ENCODE data around the gene MVB12B. TPM values are rescaled to one million over a fixed set of nuclear protein-coding genes. Genes with fewer than 3 reads are reported as not detected.

MVB12B gene
- total RNA-seq, 1 donor from 2014 or later = 8.8 TPM

GRCh38 chr9:126420643-126421564 lies 94.3 kb downstream of the MVB12B start:
- DNase-seq (ENCODE audit: low spot score) (no peak), ATAC-seq (no peak)

GRCh38 chr9:126421567-126422428 lies 95.2 kb downstream of the MVB12B start:
- ATAC-seq (no peak), DNase-seq (ENCODE audit: low spot score) (no peak)

- DNase-seq (ENCODE audit: low spot score) (no peak), ATAC-seq (no peak)
These were observed 96.7 kb downstream of the MVB12B start for GRCh38 chr9:126423142-126423915.

- no peak for ATAC-seq
- no peak for DNase-seq (ENCODE audit: low spot score)
These were observed 97.2 kb downstream of the MVB12B start for GRCh38 chr9:126423916-126424185.

GRCh38 chr9:126424511-126424910 lies 97.9 kb downstream of the MVB12B start:
- no peak for ATAC-seq

GRCh38 chr9:126428534-126429175 lies 102.0 kb downstream of the MVB12B start:
- ATAC-seq (no peak), DNase-seq (ENCODE audit: low spot score) (no peak)

More at GRCh38 chr9:126424511-126424910, 97.9 kb downstream of the MVB12B start:
- no peak for DNase-seq (ENCODE audit: low spot score)

GRCh38 chr9:126429190-126429589 lies 102.6 kb downstream of the MVB12B start:
- DNase-seq (ENCODE audit: low spot score) (no peak), ATAC-seq (no peak)

GRCh38 chr9:126430124-126430523 lies 103.5 kb downstream of the MVB12B start:
- ATAC-seq = no peak
- DNase-seq (ENCODE audit: low spot score) = no peak

- no peak for ATAC-seq
- DNase-seq (ENCODE audit: low spot score) = no peak
These were observed 104.6 kb downstream of the MVB12B start for GRCh38 chr9:126431077-126431742.

GRCh38 chr9:126432659-126433058 lies 106.0 kb downstream of the MVB12B start:
- ATAC-seq (no peak), DNase-seq (ENCODE audit: low spot score) (no peak)

GRCh38 chr9:126435105-126435504 lies 108.5 kb downstream of the MVB12B start:
- no peak for DNase-seq (ENCODE audit: low spot score)
- ATAC-seq = no peak

- no peak for ATAC-seq
- DNase-seq (ENCODE audit: low spot score) = no peak
These were observed 109.0 kb downstream of the MVB12B start for GRCh38 chr9:126435626-126436025.

- no peak for DNase-seq (ENCODE audit: low spot score)
- ATAC-seq = no peak
These were observed 110.1 kb downstream of the MVB12B start for GRCh38 chr9:126436545-126437267.

- no peak for DNase-seq (ENCODE audit: low spot score)
- no peak for ATAC-seq
These were observed 110.6 kb downstream of the MVB12B start for GRCh38 chr9:126437268-126437666.

GRCh38 chr9:126437701-126438100 lies 111.1 kb downstream of the MVB12B start:
- DNase-seq (ENCODE audit: low spot score) (no peak), ATAC-seq (no peak)

- no peak for ATAC-seq
- no peak for DNase-seq (ENCODE audit: low spot score)
These were observed 112.2 kb downstream of the MVB12B start for GRCh38 chr9:126438741-126439401.

GRCh38 chr9:126439402-126439765 lies 112.8 kb downstream of the MVB12B start:
- ATAC-seq (no peak), DNase-seq (ENCODE audit: low spot score) (no peak)

- DNase-seq (ENCODE audit: low spot score) (no peak), ATAC-seq (no peak)
These were observed 113.4 kb downstream of the MVB12B start for GRCh38 chr9:126439883-126440653.
